Cardiac fibroblast (primary cell): Measurements from ENCODE around the gene IRF1.

ENCODE experiments used
- DNase-seq, 2 donors: peaks; one replicate each; pipeline versions ENCODE4 v3.0.0 to v3.0.0-alpha.2; 2010; ENCODE audit warnings: low read depth in 2 of 2
- H3K4me3 ChIP-seq, 2 donors: replicated peaks in 1 of 2; 1 replicate in 1 of 2; 2 replicates in 1 of 2; pipeline ENCODE4 v1.5.1; 2011; ENCODE audit warnings: low read depth in 2 of 2, low read length in 2 of 2, mild to moderate bottlenecking in 2 of 2, moderate library complexity in 1 of 2
- TF ChIP-seq, protein P1 (sequence below): IDR thresholded peaks from one replicate; pipeline ENCODE4 v1.5.1; 2011; ENCODE audit warnings: low read depth, mild to moderate bottlenecking, low read length, inconsistent platforms

Gene IRF1

DNA sequence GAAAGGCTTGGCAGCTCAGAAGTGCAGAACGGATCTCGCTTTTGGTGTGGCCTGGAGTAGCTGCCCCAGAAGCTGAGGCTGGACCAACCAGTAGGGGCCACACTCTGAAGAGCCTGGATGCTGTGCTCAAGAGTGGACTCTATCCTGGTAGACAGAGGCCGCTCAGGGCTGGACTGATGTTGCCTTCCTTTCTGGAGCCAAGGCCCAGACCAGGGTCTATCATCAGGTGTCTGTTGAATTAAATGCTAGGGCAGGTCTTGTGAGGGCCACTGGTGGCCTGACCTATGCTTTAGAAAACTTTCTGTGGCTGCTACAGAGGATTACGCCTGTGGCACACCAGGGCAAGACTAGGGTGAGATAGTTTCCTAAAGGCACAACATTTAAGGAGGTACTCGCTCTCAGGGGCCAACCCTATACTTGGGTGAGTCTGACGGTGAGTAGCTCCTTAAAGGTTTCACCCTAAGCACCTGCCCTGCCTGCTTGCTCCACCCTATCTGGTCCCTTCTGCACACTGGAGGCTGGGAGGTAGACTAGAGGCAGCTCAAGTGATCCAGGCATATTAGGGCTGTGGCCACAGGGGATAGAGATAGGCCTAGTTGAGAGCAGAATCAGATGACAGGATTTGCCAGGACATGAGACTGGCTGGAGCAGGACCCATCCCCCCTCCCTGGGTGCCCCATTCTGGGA, 9.8 kb upstream of the IRF1 start:
- no peak overlapping the region for H3K4me3 ChIP-seq
- no peak for DNase-seq
- TF ChIP-seq, protein P1, sequence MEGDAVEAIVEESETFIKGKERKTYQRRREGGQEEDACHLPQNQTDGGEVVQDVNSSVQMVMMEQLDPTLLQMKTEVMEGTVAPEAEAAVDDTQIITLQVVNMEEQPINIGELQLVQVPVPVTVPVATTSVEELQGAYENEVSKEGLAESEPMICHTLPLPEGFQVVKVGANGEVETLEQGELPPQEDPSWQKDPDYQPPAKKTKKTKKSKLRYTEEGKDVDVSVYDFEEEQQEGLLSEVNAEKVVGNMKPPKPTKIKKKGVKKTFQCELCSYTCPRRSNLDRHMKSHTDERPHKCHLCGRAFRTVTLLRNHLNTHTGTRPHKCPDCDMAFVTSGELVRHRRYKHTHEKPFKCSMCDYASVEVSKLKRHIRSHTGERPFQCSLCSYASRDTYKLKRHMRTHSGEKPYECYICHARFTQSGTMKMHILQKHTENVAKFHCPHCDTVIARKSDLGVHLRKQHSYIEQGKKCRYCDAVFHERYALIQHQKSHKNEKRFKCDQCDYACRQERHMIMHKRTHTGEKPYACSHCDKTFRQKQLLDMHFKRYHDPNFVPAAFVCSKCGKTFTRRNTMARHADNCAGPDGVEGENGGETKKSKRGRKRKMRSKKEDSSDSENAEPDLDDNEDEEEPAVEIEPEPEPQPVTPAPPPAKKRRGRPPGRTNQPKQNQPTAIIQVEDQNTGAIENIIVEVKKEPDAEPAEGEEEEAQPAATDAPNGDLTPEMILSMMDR, result no peak

DNA sequence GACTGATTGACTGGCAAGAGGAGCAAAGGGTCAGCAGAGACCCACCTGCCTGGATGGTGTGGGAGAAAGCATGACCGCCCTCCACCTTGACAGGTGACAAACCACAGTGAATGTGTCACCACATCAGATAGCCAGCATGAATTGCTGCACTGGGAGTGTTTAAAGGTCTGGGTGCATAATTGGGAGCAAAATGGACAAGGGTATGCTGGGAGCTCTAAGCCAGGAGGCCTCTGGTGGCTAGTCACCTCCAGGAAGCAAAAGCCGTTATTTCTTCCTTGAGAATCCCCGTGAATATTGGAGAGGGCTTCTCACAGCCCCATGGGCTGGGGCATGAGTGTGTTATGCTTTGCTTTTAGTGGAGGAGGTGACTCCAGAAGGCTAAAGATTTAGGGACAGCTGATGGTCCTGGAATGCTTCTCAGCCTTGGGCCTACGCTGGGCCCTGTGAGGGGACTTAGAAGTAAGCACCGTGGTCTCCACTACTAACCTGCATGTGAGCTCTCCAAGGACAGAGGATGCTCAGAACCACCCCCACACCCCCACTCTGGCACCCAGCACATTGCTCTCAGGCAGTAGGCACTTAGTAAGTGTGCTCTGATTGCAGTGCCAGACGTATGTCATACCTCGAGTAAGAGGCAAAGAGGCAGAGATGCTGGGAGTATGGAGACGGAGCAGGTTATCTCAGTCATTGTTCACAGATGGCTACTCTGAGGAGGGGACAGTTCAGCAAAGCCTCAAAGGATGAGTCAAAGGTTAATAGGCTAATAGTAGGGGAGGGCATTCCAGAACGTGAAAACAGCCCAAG, 9.1 kb upstream of the IRF1 start:
- H3K4me3 ChIP-seq, result no peak overlapping the region
- DNase-seq, result no peak
- TF ChIP-seq, protein P1, result no peak

DNA sequence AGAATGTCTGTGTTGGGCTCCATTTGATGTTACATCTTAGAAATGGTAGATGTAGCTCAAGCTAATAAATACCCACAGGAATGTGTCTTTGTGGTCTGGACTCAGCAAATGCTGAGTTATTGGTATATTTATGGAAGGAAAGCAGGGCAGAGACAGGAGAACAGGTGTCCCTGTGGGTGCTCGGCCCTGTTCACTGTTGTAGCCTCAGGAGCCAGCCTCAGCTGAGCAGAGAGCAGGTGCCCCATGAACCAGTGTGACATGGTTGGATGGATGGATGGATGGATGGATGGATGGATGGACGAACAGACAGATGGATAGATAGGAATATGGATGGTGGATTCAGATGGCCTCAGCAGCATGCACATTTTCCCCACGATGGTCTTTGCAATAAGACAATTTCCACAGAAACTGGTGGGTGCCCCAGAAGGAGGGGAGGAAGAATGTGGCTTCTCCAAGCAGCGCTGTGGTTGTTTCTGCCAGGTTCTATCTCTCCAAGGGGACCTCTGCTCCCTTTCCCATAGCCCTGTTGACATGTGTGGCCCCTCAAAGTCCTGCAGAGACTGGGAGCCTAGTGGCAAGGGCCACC, 8.2 kb upstream of the IRF1 start:
- DNase-seq, result no peak
- H3K4me3 ChIP-seq, result no peak overlapping the region
- TF ChIP-seq, protein P1, result no peak

DNA sequence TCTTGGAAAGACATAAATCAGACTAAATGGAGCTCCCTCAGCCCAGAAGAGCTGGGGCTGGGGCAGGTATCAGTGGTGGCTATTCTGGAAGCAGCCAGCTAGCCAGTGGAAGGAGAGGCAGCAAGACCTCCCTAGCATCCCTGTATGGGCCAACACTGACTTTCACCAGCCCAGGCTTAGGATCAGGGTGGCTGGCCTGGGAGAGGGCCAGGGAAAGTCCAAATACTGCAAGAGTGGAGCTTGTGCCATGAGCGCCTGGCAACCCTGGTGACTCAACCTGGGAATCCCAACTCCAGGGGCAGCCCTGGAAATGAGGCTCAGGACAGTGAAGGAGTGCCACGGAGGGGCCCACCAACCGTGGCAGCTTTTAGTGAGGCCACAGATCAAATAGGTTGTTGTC, 7.6 kb upstream of the IRF1 start:
- TF ChIP-seq, protein P1, result no peak
- no peak overlapping the region for H3K4me3 ChIP-seq
- peak; percentile 63 to 75 for DNase-seq

DNA sequence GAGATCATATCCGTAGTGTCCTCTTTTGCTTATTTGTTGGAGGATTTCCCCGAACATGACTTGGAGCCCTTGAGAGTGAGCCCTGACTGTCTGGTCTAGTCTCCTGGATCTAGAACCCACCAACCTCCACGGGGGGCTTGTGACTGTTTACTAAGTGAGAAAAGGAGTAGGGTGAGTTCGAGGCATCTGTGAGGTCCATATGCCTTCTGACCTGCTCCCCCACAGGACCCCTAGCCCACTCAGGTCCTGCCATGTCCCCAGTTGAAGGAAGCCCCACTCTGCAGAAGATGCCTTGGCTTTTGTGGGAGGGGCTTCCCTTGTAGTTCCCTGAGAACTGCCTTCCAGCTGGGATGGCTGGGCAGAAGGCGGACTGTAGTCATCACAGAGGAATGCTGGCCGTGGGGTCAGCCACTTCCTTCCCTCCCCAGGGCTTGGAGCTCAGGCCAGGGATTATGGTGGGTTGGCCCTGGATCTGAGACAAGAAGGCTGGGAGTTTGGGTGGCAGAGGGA, 7.0 kb upstream of the IRF1 start:
- TF ChIP-seq, protein P1, result no peak
- peak overlapping the region; percentile 58 to 66 for H3K4me3 ChIP-seq
- DNase-seq, result peak; percentile 93 to 95

DNA sequence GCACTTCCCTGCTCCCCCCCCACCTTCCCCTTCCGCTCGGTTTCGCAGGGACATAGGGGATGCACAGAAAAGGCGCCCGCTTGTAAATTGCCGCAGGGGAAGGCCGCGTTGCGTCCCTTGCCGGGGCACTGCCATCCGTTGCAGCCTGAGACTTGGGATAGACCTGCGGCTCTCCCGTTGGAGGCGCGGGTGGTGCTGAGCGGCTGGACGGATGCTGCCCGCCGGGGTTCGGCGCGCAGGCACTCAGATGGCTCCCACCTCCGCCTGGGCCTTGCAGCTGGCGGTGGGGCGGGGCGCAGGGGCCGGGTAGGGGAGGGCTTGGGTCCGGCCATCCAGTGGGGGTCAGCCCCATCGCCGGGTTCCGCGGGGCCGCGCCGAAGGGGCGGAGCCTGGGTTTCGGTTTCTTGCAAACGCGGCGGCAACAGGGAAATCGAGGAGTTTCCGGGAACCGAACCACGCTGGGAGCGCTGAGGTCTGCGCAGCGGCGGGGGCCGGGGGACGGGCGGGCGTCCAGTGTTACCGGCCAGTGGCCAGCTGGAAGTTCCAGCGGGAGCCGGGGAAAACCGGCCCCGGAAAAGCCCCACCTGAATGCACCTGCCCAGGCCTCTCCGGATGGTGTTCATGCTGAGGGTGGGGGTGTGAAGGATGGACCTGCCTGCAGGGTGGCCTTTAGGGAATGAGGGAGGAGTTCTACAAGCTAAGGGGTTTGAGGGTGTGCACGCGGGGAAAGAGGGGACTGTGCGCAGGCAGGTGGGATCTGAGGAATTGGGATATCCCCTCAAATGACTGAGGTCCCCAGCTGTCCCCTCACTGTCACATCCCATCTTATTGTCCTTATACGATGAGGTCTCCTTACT, 6.3 kb upstream of the IRF1 start:
- TF ChIP-seq, protein P1, result no peak
- peak; percentile 82 to 94 for DNase-seq
- peak overlapping the region; percentile 58 to 66 for H3K4me3 ChIP-seq
